Right cardiac atrium (tissue), 5 donors: ENCODE data around the gene USH1G. TPM values are rescaled to one million over a fixed set of nuclear protein-coding genes. Genes with fewer than 3 reads are reported as not detected.
A peak's percentile ranks its signal among the peaks of the same experiment; 100 is the strongest.
"Not testable (repeated sequence)": the region's sequence is repeated elsewhere in the genome, so short reads cannot be mapped to it uniquely, and the experiment has no call there.

Experiments
- ATAC-seq, 2 donors: fragments of 200-7000 bp; cut with Tn5 transposase; one replicate each; pipeline versions ENCODE4 v1.8.0 to v1.9.1; 2020; ENCODE audit warnings: moderate library complexity in 2 of 2, mild to moderate bottlenecking in 1 of 2
- DNase-seq, 3 donors: peaks; one replicate each; pipeline ENCODE4 v3.0.0-alpha.2; 2020
- H3K27ac ChIP-seq: one replicate; pipeline ENCODE4 v1.5.1; 2013; ENCODE audit warnings: mild to moderate bottlenecking, low read length, control low read depth, moderate library complexity
- H3K27me3 ChIP-seq: one replicate; pipeline ENCODE4 v1.6.1; 2013; ENCODE audit not compliant: control insufficient read depth, insufficient read depth
- H3K4me1 ChIP-seq: one replicate; pipeline ENCODE4 v1.6.1; 2013; ENCODE audit warnings: low read length; ENCODE audit not compliant: control insufficient read depth, insufficient read depth
- H3K4me3 ChIP-seq: one replicate; pipeline ENCODE4 v1.5.1; 2013; ENCODE audit warnings: low read length, control low read depth
- H3K9me3 ChIP-seq: one replicate; pipeline ENCODE4 v1.6.1; 2013; ENCODE audit warnings: low read length; ENCODE audit not compliant: control insufficient read depth
- WGBS: extraction: QIAGEN DNeasy Blood & Tissue Kit; methylation state at CpG from one replicate; pipeline ENCODE4 v1.1.7; 2013; 5-methylcytosine and 5-hydroxymethylcytosine counted together
- intact Hi-C, 4 donors: fragments of 100-400 bp; cut with DNase I; formaldehyde crosslinking; loops; one replicate each; pipeline versions ENCODE4 v1.11.0 to v1.14.0; 2022 to 2023
- polyA plus RNA-seq: library from polyadenylated mRNA; stranded (reverse); fragments of 200-250 nt; gene quantifications from one replicate; pipeline ENCODE4 v1.2.3, GENCODE V29; 2013
- total RNA-seq, 4 donors: library from RNA; stranded (reverse); fragmentation: NEBNext Ultra II Directional; extraction: Animal tissue kit (Norgen Biotek cat#: 25700); gene quantifications; one replicate each; pipeline ENCODE4 v1.2.1, GENCODE V29; 2021
- donor health status: healthy with polysubstance abuse.
- donor health status: DM: no; HTN: yes; CAD: no.
- donor health status: DM: no; HTN: no; CAD: no.
- donor health status: DM: no; HTN: yes; CAD: no; lungs with severe emphysema.
- donor health status: DM: yes; HTN: yes; CAD: no.

Gene USH1G
- total and polyA plus RNA-seq, 5 donors: 0.06 to 0.59 (median 0.23) TPM

GRCh38 chr17:74916136-74916850 lies 6.8 kb downstream of the USH1G start:
- no peaks in the 10 kb centered on the region for H3K4me1 ChIP-seq
- no peak for DNase-seq
- 78% methylated on average over 13 of the region's 13 CpGs for WGBS
- no peak overlapping the region for H3K4me3 ChIP-seq
- no peaks in the 10 kb centered on the region for H3K27me3 ChIP-seq
- H3K27ac ChIP-seq: no peak overlapping the region
- ATAC-seq: no peak
- intact Hi-C loops: no loop called here
- H3K9me3 ChIP-seq: no peaks in the 10 kb centered on the region

GRCh38 chr17:74911423-74911822 lies 11.6 kb downstream of the USH1G start:
- H3K4me1 ChIP-seq, H3K27ac ChIP-seq, H3K27me3 ChIP-seq, DNase-seq, H3K4me3 ChIP-seq, ATAC-seq, H3K9me3 ChIP-seq, intact Hi-C loops: not testable (repeated sequence)
- WGBS: 59% methylated on average over 8 of the region's 8 CpGs

GRCh38 chr17:74909097-74909496 lies 14.0 kb downstream of the USH1G start:
- H3K27ac ChIP-seq, H3K4me1 ChIP-seq, ATAC-seq, H3K9me3 ChIP-seq, H3K4me3 ChIP-seq, H3K27me3 ChIP-seq, intact Hi-C loops, DNase-seq: not testable (repeated sequence)
- whole genome bisulfite sequencing: 70% methylated on average over 4 of the region's 4 CpGs

- intact Hi-C loops: no loop called here
- no peaks in the 10 kb centered on the region for H3K27me3 ChIP-seq
- 96% methylated on average over 34 of the region's 34 CpGs for WGBS
Measured at GRCh38 chr17:74907012-74907411, 16.0 kb downstream of the USH1G start.

GRCh38 chr17:74906214-74906793 lies 16.8 kb downstream of the USH1G start:
- H3K27me3 ChIP-seq, ATAC-seq, H3K9me3 ChIP-seq, H3K27ac ChIP-seq, DNase-seq, intact Hi-C loops, H3K4me3 ChIP-seq, H3K4me1 ChIP-seq: not testable (repeated sequence)
- WGBS: 71% methylated on average over 6 of the region's 6 CpGs

More at GRCh38 chr17:74907012-74907411, 16.0 kb downstream of the USH1G start:
- ATAC-seq (no peak), DNase-seq (no peak)
- no peak overlapping the region for H3K27ac ChIP-seq
- H3K4me3 ChIP-seq: no peak overlapping the region
- H3K4me1 ChIP-seq: no peaks in the 10 kb centered on the region
- H3K9me3 ChIP-seq: no peaks in the 10 kb centered on the region

GRCh38 chr17:74904687-74905409 lies 18.2 kb downstream of the USH1G start:
- intact Hi-C loops: no loop called here
- Histone ChIP-seq H3K4me1 (no peaks in the 10 kb centered on the region), H3K27ac (no peak overlapping the region), H3K27me3 (no peaks in the 10 kb centered on the region), H3K9me3 (no peaks in the 10 kb centered on the region), H3K4me3 (no peak overlapping the region)
- DNase-seq (no peak), ATAC-seq (no peak)
- 79% methylated on average over 7 of the region's 7 CpGs for WGBS

GRCh38 chr17:74903671-74904070 lies 19.4 kb downstream of the USH1G start:
- intact Hi-C loops: no loop called here
- 75% methylated on average over 6 of the region's 6 CpGs for WGBS
- no peak overlapping the region for H3K4me3 ChIP-seq
- no peak for ATAC-seq
- no peaks in the 10 kb centered on the region for H3K4me1 ChIP-seq
- no peak for DNase-seq
- H3K27ac ChIP-seq: no peak overlapping the region
- no peaks in the 10 kb centered on the region for H3K9me3 ChIP-seq
- no peaks in the 10 kb centered on the region for H3K27me3 ChIP-seq

- intact Hi-C loops: no loop called here
- WGBS: 86% methylated on average over 9 of the region's 9 CpGs
- DNase-seq (no peak), ATAC-seq (no peak)
- no peaks in the 10 kb centered on the region for H3K27me3 ChIP-seq
- no peak overlapping the region for H3K4me3 ChIP-seq
- H3K27ac ChIP-seq: no peak overlapping the region
- H3K4me1 ChIP-seq: no peaks in the 10 kb centered on the region
- H3K9me3 ChIP-seq: no peaks in the 10 kb centered on the region
Measured at GRCh38 chr17:74903034-74903433, 20.0 kb downstream of the USH1G start.

- intact Hi-C loops: no loop called here
- no peak overlapping the region for H3K4me3 ChIP-seq
- H3K27ac ChIP-seq: no peak overlapping the region
- WGBS: 64% methylated on average over 14 of the region's 14 CpGs
- H3K9me3 ChIP-seq: no peaks in the 10 kb centered on the region
- H3K4me1 ChIP-seq: no peaks in the 10 kb centered on the region
- DNase-seq: no peak
- ATAC-seq: no peak
- H3K27me3 ChIP-seq: no peaks in the 10 kb centered on the region
Measured at GRCh38 chr17:74901353-74902135, 21.5 kb downstream of the USH1G start.

GRCh38 chr17:74900208-74900607 lies 22.8 kb downstream of the USH1G start:
- Histone ChIP-seq H3K27me3 (no peaks in the 10 kb centered on the region), H3K4me3 (no peak overlapping the region), H3K4me1 (no peaks in the 10 kb centered on the region), H3K9me3 (no peaks in the 10 kb centered on the region), H3K27ac (no peak overlapping the region)
- intact Hi-C loops: no loop called here
- ATAC-seq: no peak
- 85% methylated on average over 8 of the region's 8 CpGs for WGBS
- peak in 1 of 3 donors; percentile 8 for DNase-seq
